H9 (cell line): Measurements from ENCODE around the gene PATE1. TPM values are rescaled to one million over a fixed set of nuclear protein-coding genes. Genes with fewer than 3 reads are reported as not detected.

Experiments used
- DNase-seq: peaks from one replicate; pipeline ENCODE4 v3.0.0-alpha.2; 2017
- H2AFZ ChIP-seq: one replicate; pipeline ENCODE4 v1.6.1; 2013; ENCODE audit warnings: mild to moderate bottlenecking, low read length, control low read depth, moderate library complexity
- H2AK5ac ChIP-seq: 2 replicates; pipeline ENCODE4 v1.6.1; 2013; ENCODE audit warnings: low read length, control low read depth, mixed read lengths; ENCODE audit not compliant: insufficient read length
- H2BK120ac ChIP-seq: one replicate; pipeline ENCODE4 v1.6.1; 2013; ENCODE audit warnings: low read depth, mild to moderate bottlenecking, low read length, control low read depth, inconsistent platforms; ENCODE audit not compliant: poor library complexity, severe bottlenecking
- H2BK12ac ChIP-seq: 2 replicates; pipeline ENCODE4 v1.6.1; 2013; ENCODE audit warnings: low read length, control low read depth, mixed read lengths, low read depth; ENCODE audit not compliant: insufficient read length
- H2BK15ac ChIP-seq: 2 replicates; pipeline ENCODE4 v1.6.1; 2013; ENCODE audit warnings: low read depth, low read length, control low read depth
- H2BK20ac ChIP-seq: one replicate; pipeline ENCODE4 v1.6.1; 2013; ENCODE audit warnings: low read depth, mild to moderate bottlenecking, low read length, control low read depth, inconsistent platforms; ENCODE audit not compliant: poor library complexity, severe bottlenecking
- H2BK5ac ChIP-seq: 2 replicates; pipeline ENCODE4 v1.6.1; 2013; ENCODE audit warnings: low read length, control low read depth, mixed read lengths; ENCODE audit not compliant: insufficient read length
- H3K14ac ChIP-seq: 2 replicates; pipeline ENCODE4 v1.6.1; 2013; ENCODE audit warnings: low read length, control low read depth; ENCODE audit not compliant: insufficient read depth
- H3K18ac ChIP-seq: 2 replicates; pipeline ENCODE4 v1.6.1; 2013; ENCODE audit warnings: low read depth, mild to moderate bottlenecking, mixed read lengths, low read length, control low read depth; ENCODE audit not compliant: insufficient read length
- H3K23ac ChIP-seq: 2 replicates; pipeline ENCODE4 v1.6.1; 2013; ENCODE audit warnings: low read length, control low read depth, mixed read lengths, low read depth; ENCODE audit not compliant: insufficient read length
- H3K23me2 ChIP-seq: 2 replicates; pipeline ENCODE4 v1.6.1; 2013; ENCODE audit warnings: low read depth, mild to moderate bottlenecking, mixed read lengths, low read length, control low read depth; ENCODE audit not compliant: insufficient read length, poor library complexity, severe bottlenecking
- H3K27ac ChIP-seq: 2 replicates; pipeline ENCODE4 v1.5.1; 2013; ENCODE audit warnings: low read length, control low read depth, mixed read lengths, low read depth; ENCODE audit not compliant: insufficient read length
- H3K27me3 ChIP-seq: 2 replicates; pipeline ENCODE4 v1.6.1; 2013; ENCODE audit warnings: low read length, control low read depth, inconsistent platforms; ENCODE audit not compliant: insufficient read depth
- H3K4ac ChIP-seq: 2 replicates; pipeline ENCODE4 v1.6.1; 2013; ENCODE audit warnings: low read depth, mild to moderate bottlenecking, control low read depth, inconsistent platforms, low read length, moderate library complexity
- H3K4me1 ChIP-seq: 2 replicates; pipeline ENCODE4 v1.6.1; 2013; ENCODE audit warnings: low read length, control low read depth, inconsistent platforms; ENCODE audit not compliant: insufficient read depth
- H3K4me2 ChIP-seq: 2 replicates; pipeline ENCODE4 v1.6.1; 2013; ENCODE audit warnings: low read length, control low read depth, mixed read lengths; ENCODE audit not compliant: insufficient read length, insufficient read depth
- H3K56ac ChIP-seq: 2 replicates; pipeline ENCODE4 v1.6.1; 2013; ENCODE audit warnings: low read depth, mild to moderate bottlenecking, mixed read lengths, low read length, control low read depth; ENCODE audit not compliant: insufficient read length
- H3K79me1 ChIP-seq: 2 replicates; pipeline ENCODE4 v1.6.1; 2013; ENCODE audit warnings: low read depth, mild to moderate bottlenecking, moderate library complexity, low read length, control low read depth, inconsistent platforms; ENCODE audit not compliant: insufficient read depth, poor library complexity, severe bottlenecking
- H3K79me2 ChIP-seq: 2 replicates; pipeline ENCODE4 v1.6.1; 2013; ENCODE audit warnings: low read length, control low read depth, inconsistent platforms; ENCODE audit not compliant: insufficient read depth
- H3K9ac ChIP-seq: 2 replicates; pipeline ENCODE4 v1.6.1; 2013; ENCODE audit warnings: low read length, control low read depth, mixed read lengths; ENCODE audit not compliant: insufficient read length; ENCODE audit errors: extremely low read depth
- H3K9me3 ChIP-seq: one replicate; pipeline ENCODE4 v1.6.1; 2013; ENCODE audit warnings: low read depth, low read length, inconsistent platforms; ENCODE audit not compliant: control insufficient read depth
- H3T11ph ChIP-seq: one replicate; pipeline ENCODE4 v1.6.1; 2013; ENCODE audit warnings: mild to moderate bottlenecking, low read length, control low read depth, inconsistent platforms
- H4K20me1 ChIP-seq: one replicate; pipeline ENCODE4 v1.6.1; 2013; ENCODE audit not compliant: control insufficient read depth, insufficient read length, insufficient read depth
- H4K5ac ChIP-seq: 2 replicates; pipeline ENCODE4 v1.6.1; 2013; ENCODE audit warnings: low read depth, mild to moderate bottlenecking, mixed read lengths, low read length, control low read depth; ENCODE audit not compliant: insufficient read length
- H4K8ac ChIP-seq: replicated peaks from 2 replicates; pipeline ENCODE4 v1.6.1; 2013; ENCODE audit warnings: low read length, control low read depth, mixed read lengths, low read depth; ENCODE audit not compliant: insufficient read length
- H4K91ac ChIP-seq: 2 replicates; pipeline ENCODE4 v1.6.1; 2013; ENCODE audit warnings: low read depth, mild to moderate bottlenecking, moderate library complexity, mixed read lengths, low read length, control low read depth; ENCODE audit not compliant: insufficient read length
- H3K27ac Mint-ChIP-seq, 3 experiments: 2 replicates in 2 of 3; 3 replicates in 1 of 3; pipeline ENCODE4 v1.8.0; 2020 to 2021; ENCODE audit warnings: mixed read lengths in 3 of 3, mild to moderate bottlenecking in 1 of 3, moderate library complexity in 1 of 3
- H3K27me3 Mint-ChIP-seq: 2 replicates; pipeline ENCODE4 v1.8.0; 2021; ENCODE audit warnings: low read depth, mild to moderate bottlenecking, moderate library complexity, mixed read lengths
- H3K36me3 Mint-ChIP-seq, 3 experiments: 2 replicates in 2 of 3; 3 replicates in 1 of 3; pipeline ENCODE4 v1.8.0; 2020 to 2021; ENCODE audit warnings: low read depth in 3 of 3, mixed read lengths in 3 of 3; ENCODE audit not compliant: insufficient read depth in 1 of 3
- H3K4me1 Mint-ChIP-seq, 2 experiments: 2 replicates each; pipeline ENCODE4 v1.8.0; 2020; ENCODE audit warnings: mixed read lengths in 2 of 2
- H3K4me3 Mint-ChIP-seq, 2 experiments: 2 replicates in 1 of 2; 3 replicates in 1 of 2; pipeline ENCODE4 v1.8.0; 2020 to 2021; ENCODE audit warnings: mild to moderate bottlenecking in 2 of 2, mixed read lengths in 2 of 2, moderate library complexity in 1 of 2
- H3K9me3 Mint-ChIP-seq, 2 experiments: 2 replicates in 1 of 2; 3 replicates in 1 of 2; pipeline ENCODE4 v1.8.0; 2020; ENCODE audit warnings: mild to moderate bottlenecking in 2 of 2, mixed read lengths in 2 of 2, moderate library complexity in 1 of 2
- total RNA-seq: library from RNA; stranded (reverse); gene quantifications from 2 replicates; pipeline ENCODE4 v1.2.1, GENCODE V29; 2021
- TF ChIP-seq, protein P1 (sequence below): fragments of 200-600 bp; sonication (generic); conservative IDR thresholded peaks from 3 replicates; pipeline ENCODE4 v1.8.0; 2021; ENCODE audit warnings: antibody characterized with exemption, mild to moderate bottlenecking

PATE1 gene
- total RNA-seq, 1 experiment from 2014 or later, result not detected

DNA sequence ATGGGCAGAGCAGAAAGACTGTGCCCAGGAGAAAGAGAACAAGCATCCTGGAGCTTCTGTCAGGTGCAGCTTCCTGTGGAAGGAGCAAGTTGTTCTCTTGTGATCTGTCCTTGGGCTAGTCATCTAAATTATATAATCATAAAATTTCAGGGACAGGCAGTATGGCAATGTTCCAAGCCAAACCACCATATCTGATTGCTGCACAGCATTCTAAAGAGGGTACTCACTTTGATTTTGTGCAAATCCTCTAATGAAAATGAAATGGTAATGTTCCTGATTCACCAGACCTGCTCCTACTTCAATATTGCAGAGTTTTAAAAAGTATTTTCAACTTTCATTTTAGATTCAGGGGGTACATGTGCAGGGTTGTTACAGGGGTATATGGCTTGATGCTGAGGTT lies 32.6 kb downstream of the PATE1 start, which contains the start of gene PATE2:
Gene PATE2, minus strand, starts transcription at position 101 of the 400 bp plus-strand sequence. Its CDS starts 55 bp downstream, at position 46.
- Histone ChIP-seq H3K9ac (no peak within 1 kb of the TSS), H2BK20ac (no peak within 1 kb of the TSS), H2BK120ac (no peak within 1 kb of the TSS), H3T11ph (no peak within 1 kb of the TSS), H3K79me1 (no peaks in the 10 kb centered on the region), H4K91ac (no peak within 1 kb of the TSS), H3K56ac (no peak within 1 kb of the TSS), H3K14ac (no peak within 1 kb of the TSS), H4K8ac (no peak within 1 kb of the TSS), H3K27ac (no peak within 1 kb of the TSS), H2BK12ac (no peak within 1 kb of the TSS), H3K4me2 (no peak within 1 kb of the TSS), H4K5ac (no peak within 1 kb of the TSS), H3K18ac (no peak within 1 kb of the TSS), H2AFZ (no peak within 1 kb of the TSS), H4K20me1 (no peaks in the 10 kb centered on the region), H2BK5ac (no peak within 1 kb of the TSS), H3K27me3 (no peaks in the 10 kb centered on the region), H3K23ac (no peak within 1 kb of the TSS), H3K23me2 (no peaks in the 10 kb centered on the region), H3K9me3 (no peaks in the 10 kb centered on the region), H2BK15ac (no peak within 1 kb of the TSS), H2AK5ac (no peak within 1 kb of the TSS), H3K79me2 (no peaks in the 10 kb centered on the region), H3K4ac (no peak within 1 kb of the TSS), H3K4me1 (0 out of 2 replicates have a peak, but pooled peaks cover 2% of the 10 kb centered on the region)
- DNase-seq, result no peak
- no peak within 1 kb of the TSS for H3K27ac Mint-ChIP-seq
- H3K9me3 Mint-ChIP-seq, result peaks cover 3 to 9% of the 10 kb centered on the region in 2 experiments; a peak in 3 of 5 replicates
- H3K4me3 Mint-ChIP-seq, result no peak within 1 kb of the TSS
- TF ChIP-seq, protein P1, sequence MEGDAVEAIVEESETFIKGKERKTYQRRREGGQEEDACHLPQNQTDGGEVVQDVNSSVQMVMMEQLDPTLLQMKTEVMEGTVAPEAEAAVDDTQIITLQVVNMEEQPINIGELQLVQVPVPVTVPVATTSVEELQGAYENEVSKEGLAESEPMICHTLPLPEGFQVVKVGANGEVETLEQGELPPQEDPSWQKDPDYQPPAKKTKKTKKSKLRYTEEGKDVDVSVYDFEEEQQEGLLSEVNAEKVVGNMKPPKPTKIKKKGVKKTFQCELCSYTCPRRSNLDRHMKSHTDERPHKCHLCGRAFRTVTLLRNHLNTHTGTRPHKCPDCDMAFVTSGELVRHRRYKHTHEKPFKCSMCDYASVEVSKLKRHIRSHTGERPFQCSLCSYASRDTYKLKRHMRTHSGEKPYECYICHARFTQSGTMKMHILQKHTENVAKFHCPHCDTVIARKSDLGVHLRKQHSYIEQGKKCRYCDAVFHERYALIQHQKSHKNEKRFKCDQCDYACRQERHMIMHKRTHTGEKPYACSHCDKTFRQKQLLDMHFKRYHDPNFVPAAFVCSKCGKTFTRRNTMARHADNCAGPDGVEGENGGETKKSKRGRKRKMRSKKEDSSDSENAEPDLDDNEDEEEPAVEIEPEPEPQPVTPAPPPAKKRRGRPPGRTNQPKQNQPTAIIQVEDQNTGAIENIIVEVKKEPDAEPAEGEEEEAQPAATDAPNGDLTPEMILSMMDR, result no peak
- H3K27me3 Mint-ChIP-seq, result peaks cover 14% of the 10 kb centered on the region
- H3K36me3 Mint-ChIP-seq, result no peaks in the 10 kb centered on the region
- no peaks in the 10 kb centered on the region for H3K4me1 Mint-ChIP-seq
